Measurements from ENCODE around the gene SH3D19.
"Not testable (repeated sequence)": the region's sequence is repeated elsewhere in the genome, so short reads cannot be mapped to it uniquely, and the experiment has no call there.

The SH3D19 gene

GRCh38 chr4:151242305-151242704 is 83.1 kb downstream of the SH3D19 start:
- H3K36me3 Mint-ChIP-seq, result no peaks in the 10 kb centered on the region
- peaks cover 10 to 12% of the 10 kb centered on the region in 2 donors for H3K27me3 Mint-ChIP-seq
- no peak for DNase-seq
- H3K4me3 Mint-ChIP-seq, result no peak overlapping the region
- no peaks in the 10 kb centered on the region for H3K9me3 Mint-ChIP-seq
- H3K27ac Mint-ChIP-seq, result no peak overlapping the region
- no peak for ATAC-seq (replicated peaks)
- no peaks in the 10 kb centered on the region for H3K4me1 Mint-ChIP-seq

GRCh38 chr4:151239608-151240007 is 85.8 kb downstream of the SH3D19 start:
- H3K9me3 Mint-ChIP-seq, result peaks cover 0 to 5% of the 10 kb centered on the region in 2 donors
- H3K4me3 Mint-ChIP-seq, result no peak overlapping the region
- DNase-seq, result no peak
- H3K27ac Mint-ChIP-seq, result no peak overlapping the region
- no peaks in the 10 kb centered on the region for H3K4me1 Mint-ChIP-seq
- peaks cover 7 to 10% of the 10 kb centered on the region in 2 donors for H3K27me3 Mint-ChIP-seq
- no peaks in the 10 kb centered on the region for H3K36me3 Mint-ChIP-seq
- no peak for ATAC-seq (replicated peaks)

GRCh38 chr4:151238477-151238876 is 86.9 kb downstream of the SH3D19 start:
- no peak overlapping the region for H3K27ac Mint-ChIP-seq
- H3K36me3 Mint-ChIP-seq, result no peaks in the 10 kb centered on the region
- H3K9me3 Mint-ChIP-seq, result peaks cover 0 to 5% of the 10 kb centered on the region in 2 donors
- no peak overlapping the region for H3K4me3 Mint-ChIP-seq
- peaks cover 7 to 14% of the 10 kb centered on the region in 2 donors for H3K27me3 Mint-ChIP-seq
- no peak for DNase-seq
- no peak for ATAC-seq (replicated peaks)
- H3K4me1 Mint-ChIP-seq, result no peaks in the 10 kb centered on the region

GRCh38 chr4:151236036-151236435 is 89.4 kb downstream of the SH3D19 start:
- Mint-ChIP-seq H3K27me3 (peaks cover 7 to 16% of the 10 kb centered on the region in 2 donors), H3K4me1 (no peaks in the 10 kb centered on the region), H3K27ac (no peak overlapping the region), H3K9me3 (peaks cover 0 to 5% of the 10 kb centered on the region in 2 donors), H3K4me3 (no peak overlapping the region), H3K36me3 (no peaks in the 10 kb centered on the region)
- ATAC-seq (replicated peaks) (no peak), DNase-seq (no peak)

- H3K27ac Mint-ChIP-seq, H3K9me3 Mint-ChIP-seq, H3K4me3 Mint-ChIP-seq: not testable (repeated sequence)
Observed at GRCh38 chr4:151235373-151235772, 90.0 kb downstream of the SH3D19 start.

GRCh38 chr4:151233600-151233999 is 91.8 kb downstream of the SH3D19 start:
- ATAC-seq (replicated peaks) (no peak), DNase-seq (no peak)
- H3K36me3 Mint-ChIP-seq, result no peaks in the 10 kb centered on the region
- H3K27me3 Mint-ChIP-seq, result peaks cover 12 to 16% of the 10 kb centered on the region in 2 donors
- H3K4me3 Mint-ChIP-seq, result no peak overlapping the region
- no peaks in the 10 kb centered on the region for H3K4me1 Mint-ChIP-seq
- H3K27ac Mint-ChIP-seq, result no peak overlapping the region
- H3K9me3 Mint-ChIP-seq, result peaks cover 0 to 5% of the 10 kb centered on the region in 2 donors

More at GRCh38 chr4:151235373-151235772, 90.0 kb downstream of the SH3D19 start:
- not testable (repeated sequence) for H3K4me1 Mint-ChIP-seq; DNase-seq; ATAC-seq (replicated peaks); H3K36me3 Mint-ChIP-seq
- peaks cover 7 to 16% of the 10 kb centered on the region in 2 donors for H3K27me3 Mint-ChIP-seq

- Mint-ChIP-seq H3K9me3 (peaks cover 0 to 5% of the 10 kb centered on the region in 2 donors), H3K36me3 (no peaks in the 10 kb centered on the region), H3K27me3 (peaks cover 10 to 13% of the 10 kb centered on the region in 2 donors), H3K4me1 (no peaks in the 10 kb centered on the region), H3K4me3 (no peak overlapping the region), H3K27ac (no peak overlapping the region)
- ATAC-seq (replicated peaks) (no peak), DNase-seq (no peak)
Observed at GRCh38 chr4:151231915-151232595, 93.3 kb downstream of the SH3D19 start.

GRCh38 chr4:151228189-151229119 is 97.0 kb downstream of the SH3D19 start:
- Mint-ChIP-seq H3K27me3 (peaks cover 12 to 14% of the 10 kb centered on the region in 2 donors), H3K4me3 (no peak overlapping the region), H3K9me3 (no peaks in the 10 kb centered on the region), H3K27ac (no peak overlapping the region), H3K4me1 (no peaks in the 10 kb centered on the region), H3K36me3 (no peaks in the 10 kb centered on the region)
- DNase-seq (no peak), ATAC-seq (replicated peaks) (no peak)

- ATAC-seq (replicated peaks) (no peak), DNase-seq (no peak)
- no peaks in the 10 kb centered on the region for H3K36me3 Mint-ChIP-seq
Observed at GRCh38 chr4:151227731-151228130, 97.7 kb downstream of the SH3D19 start.

GRCh38 chr4:151227172-151227571 is 98.2 kb downstream of the SH3D19 start:
- no peak overlapping the region for H3K4me3 Mint-ChIP-seq
- H3K27me3 Mint-ChIP-seq, result peaks cover 16 to 23% of the 10 kb centered on the region in 2 donors
- ATAC-seq (replicated peaks) (no peak), DNase-seq (no peak)
- no peak overlapping the region for H3K27ac Mint-ChIP-seq
- no peaks in the 10 kb centered on the region for H3K4me1 Mint-ChIP-seq
- H3K9me3 Mint-ChIP-seq, result no peaks in the 10 kb centered on the region
- H3K36me3 Mint-ChIP-seq, result no peaks in the 10 kb centered on the region

More at GRCh38 chr4:151227731-151228130, 97.7 kb downstream of the SH3D19 start:
- H3K27me3 Mint-ChIP-seq, result peaks cover 16 to 21% of the 10 kb centered on the region in 2 donors
- no peak overlapping the region for H3K4me3 Mint-ChIP-seq
- no peak overlapping the region for H3K27ac Mint-ChIP-seq
- no peaks in the 10 kb centered on the region for H3K9me3 Mint-ChIP-seq
- no peaks in the 10 kb centered on the region for H3K4me1 Mint-ChIP-seq

- no peak for DNase-seq
- Mint-ChIP-seq H3K27me3 (peaks cover 16 to 23% of the 10 kb centered on the region in 2 donors), H3K9me3 (no peaks in the 10 kb centered on the region), H3K36me3 (no peaks in the 10 kb centered on the region), H3K4me3 (no peak overlapping the region), H3K27ac (no peak overlapping the region), H3K4me1 (no peaks in the 10 kb centered on the region)
- ATAC-seq (replicated peaks), result no peak
Observed at GRCh38 chr4:151226004-151226932, 99.1 kb downstream of the SH3D19 start.

- Mint-ChIP-seq H3K36me3 (no peaks in the 10 kb centered on the region), H3K9me3 (no peaks in the 10 kb centered on the region), H3K4me1 (no peaks in the 10 kb centered on the region), H3K4me3 (no peak overlapping the region), H3K27ac (no peak overlapping the region), H3K27me3 (peaks cover 9 to 13% of the 10 kb centered on the region in 2 donors)
- ATAC-seq (replicated peaks) (no peak), DNase-seq (no peak)
Observed at GRCh38 chr4:151223465-151223864, 101.9 kb downstream of the SH3D19 start.

- Mint-ChIP-seq H3K27ac (no peak overlapping the region), H3K27me3 (peaks cover 9 to 13% of the 10 kb centered on the region in 2 donors), H3K9me3 (peaks cover 0 to 1% of the 10 kb centered on the region in 2 donors), H3K36me3 (peaks cover 0 to under 1% of the 10 kb centered on the region in 2 donors), H3K4me1 (no peaks in the 10 kb centered on the region), H3K4me3 (no peak overlapping the region)
- ATAC-seq (replicated peaks), result no peak
- DNase-seq, result no peak
Observed at GRCh38 chr4:151219948-151220347, 105.5 kb downstream of the SH3D19 start.

GRCh38 chr4:151219091-151219490 is 106.3 kb downstream of the SH3D19 start:
- Mint-ChIP-seq H3K9me3 (peaks cover 0 to 2% of the 10 kb centered on the region in 2 donors), H3K4me1 (no peaks in the 10 kb centered on the region), H3K36me3 (peaks cover 0 to 1% of the 10 kb centered on the region in 2 donors), H3K27me3 (peaks cover 9 to 13% of the 10 kb centered on the region in 2 donors), H3K4me3 (no peak overlapping the region), H3K27ac (no peak overlapping the region)
- no peak for DNase-seq
- no peak for ATAC-seq (replicated peaks)

Data from stimulated activated naive B cell treated with anti-CD40 and anti-IgM and Interleukin-4, amounts not matched to agents 10 μg/mL and 1 μg/mL and 100 μg/mL, for 72 hours (primary cell).